Stimulated activated CD8-positive, alpha-beta memory T cell treated with anti-CD3 and anti-CD28 coated beads, Interleukin-4, amount 100 ng/mL, for 1 hour (primary cell): ENCODE results near the gene IL1RAP.
"Not testable (repeated sequence)": the region's sequence is repeated elsewhere in the genome, so short reads cannot be mapped to it uniquely, and the experiment has no call there.

Experiments
- DNase-seq, 2 donors: peaks; one replicate each; pipeline ENCODE4 v3.0.0-alpha.2; 2020; ENCODE audit warnings: low read depth in 2 of 2, low spot score in 1 of 2

IL1RAP gene

GRCh38 chr3:190645932-190646460 lies 132.1 kb downstream of the IL1RAP start:
- DNase-seq = no peak

GRCh38 chr3:190646996-190647395 lies 133.1 kb downstream of the IL1RAP start:
- DNase-seq = no peak

- DNase-seq = no peak
Measured at GRCh38 chr3:190655933-190656332, 142.0 kb downstream of the IL1RAP start.

- DNase-seq = no peak
Measured at GRCh38 chr3:190658106-190658505, 144.2 kb downstream of the IL1RAP start.

- no peak for DNase-seq
Measured at GRCh38 chr3:190666821-190667220, 152.9 kb downstream of the IL1RAP start.

GRCh38 chr3:190671658-190672057 lies 157.8 kb downstream of the IL1RAP start:
- DNase-seq = no peak

- DNase-seq = no peak
Measured at GRCh38 chr3:190673148-190673547, 159.3 kb downstream of the IL1RAP start.

GRCh38 chr3:190676481-190676880 lies 162.6 kb downstream of the IL1RAP start:
- no peak for DNase-seq

GRCh38 chr3:190677001-190677400 lies 163.1 kb downstream of the IL1RAP start:
- DNase-seq = no peak

- DNase-seq = not testable (repeated sequence)
Measured at GRCh38 chr3:190677868-190678267, 164.0 kb downstream of the IL1RAP start.

GRCh38 chr3:190680691-190681090 lies 166.8 kb downstream of the IL1RAP start:
- no peak for DNase-seq

GRCh38 chr3:190684776-190685175 lies 170.9 kb downstream of the IL1RAP start:
- DNase-seq = no peak

- DNase-seq = no peak
Measured at GRCh38 chr3:190686011-190686410, 172.1 kb downstream of the IL1RAP start.

GRCh38 chr3:190690246-190690645 lies 176.4 kb downstream of the IL1RAP start:
- DNase-seq = no peak

- DNase-seq = no peak
Measured at GRCh38 chr3:190692256-190692655, 178.4 kb downstream of the IL1RAP start.

- DNase-seq = no peak
Measured at GRCh38 chr3:190694335-190695001, 180.6 kb downstream of the IL1RAP start.

GRCh38 chr3:190695225-190695624 lies 181.3 kb downstream of the IL1RAP start:
- DNase-seq = no peak

- DNase-seq = no peak
Measured at GRCh38 chr3:190695994-190696393, 182.1 kb downstream of the IL1RAP start.

GRCh38 chr3:190696777-190697501 lies 183.1 kb downstream of the IL1RAP start:
- no peak for DNase-seq

GRCh38 chr3:190697502-190697830 lies 183.6 kb downstream of the IL1RAP start:
- no peak for DNase-seq

GRCh38 chr3:190697901-190698300 lies 184.0 kb downstream of the IL1RAP start:
- no peak for DNase-seq

GRCh38 chr3:190699776-190700175 lies 185.9 kb downstream of the IL1RAP start:
- DNase-seq = no peak

- no peak for DNase-seq
Measured at GRCh38 chr3:190701096-190701532, 187.2 kb downstream of the IL1RAP start.
